ENCODE data around the gene CLCNKA.
"Not testable (repeated sequence)": the region's sequence is repeated elsewhere in the genome, so short reads cannot be mapped to it uniquely, and the experiment has no call there.

CLCNKA gene

DNA sequence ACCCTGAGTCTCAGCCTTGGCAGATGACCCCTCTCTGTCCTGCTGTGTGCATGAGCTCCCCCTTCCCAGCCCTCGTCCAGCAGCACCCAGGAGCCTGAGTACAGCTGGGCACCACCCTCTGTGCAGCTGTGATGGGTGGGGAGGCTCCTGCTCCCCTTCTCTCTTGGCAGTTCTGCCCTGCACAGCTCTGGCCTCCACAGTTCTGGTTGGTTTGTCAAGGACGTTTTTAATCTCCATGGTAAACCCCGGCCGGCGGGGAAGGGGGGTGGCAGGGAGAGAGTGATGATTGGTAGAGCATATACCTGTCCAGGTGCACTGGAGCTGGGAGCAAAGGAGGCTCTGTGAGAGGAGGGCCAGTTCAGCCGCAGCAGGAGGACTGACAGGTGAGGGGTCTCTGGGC lies at the start of gene CLCNKA:
CLCNKA (plus strand) TSS at position 356 of the 400 bp plus-strand sequence. CDS start 584 bp downstream, outside the sequence.
- no peaks in the 10 kb centered on the region for H3K79me2 ChIP-seq (ENCODE audit: control insufficient read depth, insufficient read depth, low read length, unreplicated experiment)
- no peak within 1 kb of the TSS for H3K4me3 ChIP-seq (ENCODE audit: low read depth, low read length)
- H3K27me3 ChIP-seq (ENCODE audit: insufficient read depth, low read length): no peaks in the 10 kb centered on the region
- no peak within 1 kb of the TSS for H2AFZ ChIP-seq (ENCODE audit: low read length, unreplicated experiment)
- H3K4me1 ChIP-seq (ENCODE audit: control insufficient read depth, insufficient read depth, low read length, unreplicated experiment): peaks cover 35% of the 10 kb centered on the region
- H3K27ac ChIP-seq (ENCODE audit: low read depth, low read length): no peak within 1 kb of the TSS
- no peaks in the 10 kb centered on the region for H3K36me3 ChIP-seq (ENCODE audit: insufficient read depth, low read length)

GRCh38 chr1:15972409-15972808 lies 49.4 kb upstream of the CLCNKA start:
- no peak overlapping the region for H2AFZ ChIP-seq (ENCODE audit: low read length, unreplicated experiment)
- H3K4me3 ChIP-seq (ENCODE audit: low read depth, low read length): no peak overlapping the region
- H3K79me2 ChIP-seq (ENCODE audit: control insufficient read depth, insufficient read depth, low read length, unreplicated experiment): peaks cover 64% of the 10 kb centered on the region
- no peak overlapping the region for H3K27ac ChIP-seq (ENCODE audit: low read depth, low read length)
- peaks cover 7% of the 10 kb centered on the region for H3K4me1 ChIP-seq (ENCODE audit: control insufficient read depth, insufficient read depth, low read length, unreplicated experiment)
- H3K36me3 ChIP-seq (ENCODE audit: insufficient read depth, low read length): peaks cover 13% of the 10 kb centered on the region; the same call in 1 of the 2 replicates
- no peaks in the 10 kb centered on the region for H3K27me3 ChIP-seq (ENCODE audit: insufficient read depth, low read length)

DNA sequence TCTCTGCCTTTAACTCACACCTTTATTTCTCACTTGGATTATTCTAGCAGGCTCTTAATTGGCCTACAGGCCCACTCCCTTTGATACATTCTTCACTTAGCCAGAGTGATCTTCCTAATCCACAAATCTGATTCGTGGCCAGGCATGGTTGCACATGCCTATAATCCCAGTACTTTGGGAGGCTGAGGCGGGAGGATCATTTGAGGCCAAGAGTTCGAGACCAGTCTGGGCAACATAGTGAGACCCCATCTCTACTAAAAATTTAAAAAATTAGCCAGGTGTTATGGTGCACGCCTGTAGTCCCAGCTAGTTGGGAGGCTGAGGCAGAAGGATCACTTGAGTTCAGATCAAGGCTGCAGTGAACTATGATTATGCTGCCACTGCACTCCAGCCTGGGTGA lies 48.1 kb upstream of the CLCNKA start:
- Histone ChIP-seq H3K4me3 (ENCODE audit: low read depth, low read length) (no peak overlapping the region), H3K4me1 (ENCODE audit: control insufficient read depth, insufficient read depth, low read length, unreplicated experiment) (no peaks in the 10 kb centered on the region)

GRCh38 chr1:15974855-15975254 lies 47.0 kb upstream of the CLCNKA start:
- Histone ChIP-seq H3K27ac (ENCODE audit: low read depth, low read length) (peak overlapping the region; percentile 40; the same call in 1 of the 2 replicates), H3K4me1 (ENCODE audit: control insufficient read depth, insufficient read depth, low read length, unreplicated experiment) (no peaks in the 10 kb centered on the region), H3K79me2 (ENCODE audit: control insufficient read depth, insufficient read depth, low read length, unreplicated experiment) (peaks cover 42% of the 10 kb centered on the region), H3K27me3 (ENCODE audit: insufficient read depth, low read length) (no peaks in the 10 kb centered on the region), H2AFZ (ENCODE audit: low read length, unreplicated experiment) (no peak overlapping the region), H3K36me3 (ENCODE audit: insufficient read depth, low read length) (peaks cover 13% of the 10 kb centered on the region; the same call in 1 of the 2 replicates), H3K4me3 (ENCODE audit: low read depth, low read length) (peak overlapping the region; percentile 85)

More for the DNA sequence above, 48.1 kb upstream of the CLCNKA start:
- no peaks in the 10 kb centered on the region for H3K27me3 ChIP-seq (ENCODE audit: insufficient read depth, low read length)
- H3K36me3 ChIP-seq (ENCODE audit: insufficient read depth, low read length): peaks cover 13% of the 10 kb centered on the region; the same call in 1 of the 2 replicates
- no peak overlapping the region for H2AFZ ChIP-seq (ENCODE audit: low read length, unreplicated experiment)
- no peak overlapping the region for H3K27ac ChIP-seq (ENCODE audit: low read depth, low read length)
- H3K79me2 ChIP-seq (ENCODE audit: control insufficient read depth, insufficient read depth, low read length, unreplicated experiment): peaks cover 50% of the 10 kb centered on the region

DNA sequence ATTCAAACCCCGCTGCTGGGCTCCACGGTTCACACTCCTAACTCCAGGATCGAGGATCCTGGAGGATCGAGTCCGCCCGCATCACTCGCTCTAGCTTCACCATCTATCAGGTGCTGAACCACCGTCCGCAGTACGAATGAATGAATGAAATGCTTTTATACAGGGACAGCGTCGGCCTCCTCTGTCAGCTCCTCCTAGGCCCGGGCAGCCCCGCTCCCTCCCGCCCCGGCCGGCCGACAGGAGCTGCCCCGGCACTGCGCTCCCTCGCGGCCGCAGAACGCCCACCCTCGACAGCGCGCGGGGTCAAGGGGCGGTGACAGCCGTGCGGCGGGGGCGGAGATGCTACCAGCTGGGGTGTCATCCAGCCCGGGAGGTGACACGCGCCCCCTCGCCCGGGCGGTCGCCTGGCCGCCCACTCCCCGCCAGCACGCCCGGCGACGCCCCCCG lies 46.5 kb upstream of the CLCNKA start:
- Histone ChIP-seq H3K36me3 (ENCODE audit: insufficient read depth, low read length) (0 out of 2 replicates have a peak, but pooled peaks cover 13% of the 10 kb centered on the region), H3K27ac (ENCODE audit: low read depth, low read length) (peak overlapping the region; percentile 40; the same call in 1 of the 2 replicates), H3K27me3 (ENCODE audit: insufficient read depth, low read length) (no peaks in the 10 kb centered on the region), H2AFZ (ENCODE audit: low read length, unreplicated experiment) (peak overlapping the region; percentile 91), H3K4me3 (ENCODE audit: low read depth, low read length) (peak overlapping the region; percentile 85), H3K4me1 (ENCODE audit: control insufficient read depth, insufficient read depth, low read length, unreplicated experiment) (no peaks in the 10 kb centered on the region), H3K79me2 (ENCODE audit: control insufficient read depth, insufficient read depth, low read length, unreplicated experiment) (peaks cover 39% of the 10 kb centered on the region)

GRCh38 chr1:15975805-15976680 lies 45.8 kb upstream of the CLCNKA start, which contains the start of gene ZBTB17:
Gene ZBTB17 (minus strand): TSS chr1:15976101. CDS start chr1:15948495, 27,606 bp downstream.
- peak within 1 kb of the TSS; percentile 91 for H2AFZ ChIP-seq (ENCODE audit: low read length, unreplicated experiment)

GRCh38 chr1:15977947-15978346 lies 43.9 kb upstream of the CLCNKA start:
- H3K79me2 ChIP-seq (ENCODE audit: control insufficient read depth, insufficient read depth, low read length, unreplicated experiment): peaks cover 24% of the 10 kb centered on the region
- H3K4me3 ChIP-seq (ENCODE audit: low read depth, low read length); H3K27ac ChIP-seq (ENCODE audit: low read depth, low read length); H3K4me1 ChIP-seq (ENCODE audit: control insufficient read depth, insufficient read depth, low read length, unreplicated experiment); H3K36me3 ChIP-seq (ENCODE audit: insufficient read depth, low read length); H2AFZ ChIP-seq (ENCODE audit: low read length, unreplicated experiment); H3K27me3 ChIP-seq (ENCODE audit: insufficient read depth, low read length): not testable (repeated sequence)

More at GRCh38 chr1:15975805-15976680, 45.8 kb upstream of the CLCNKA start, which contains the start of gene ZBTB17:
- peak within 1 kb of the TSS; percentile 85 for H3K4me3 ChIP-seq (ENCODE audit: low read depth, low read length)
- no peaks in the 10 kb centered on the region for H3K4me1 ChIP-seq (ENCODE audit: control insufficient read depth, insufficient read depth, low read length, unreplicated experiment)
- peak within 1 kb of the TSS; percentile 40 for H3K27ac ChIP-seq (ENCODE audit: low read depth, low read length)
- peaks cover 35% of the 10 kb centered on the region for H3K79me2 ChIP-seq (ENCODE audit: control insufficient read depth, insufficient read depth, low read length, unreplicated experiment)
- H3K36me3 ChIP-seq (ENCODE audit: insufficient read depth, low read length): 0 out of 2 replicates have a peak, but pooled peaks cover 13% of the 10 kb centered on the region
- no peaks in the 10 kb centered on the region for H3K27me3 ChIP-seq (ENCODE audit: insufficient read depth, low read length)

GRCh38 chr1:15981679-15982078 lies 40.2 kb upstream of the CLCNKA start:
- Histone ChIP-seq H3K79me2 (ENCODE audit: control insufficient read depth, insufficient read depth, low read length, unreplicated experiment) (no peaks in the 10 kb centered on the region), H3K4me3 (ENCODE audit: low read depth, low read length) (no peak overlapping the region), H3K36me3 (ENCODE audit: insufficient read depth, low read length) (no peaks in the 10 kb centered on the region)

DNA sequence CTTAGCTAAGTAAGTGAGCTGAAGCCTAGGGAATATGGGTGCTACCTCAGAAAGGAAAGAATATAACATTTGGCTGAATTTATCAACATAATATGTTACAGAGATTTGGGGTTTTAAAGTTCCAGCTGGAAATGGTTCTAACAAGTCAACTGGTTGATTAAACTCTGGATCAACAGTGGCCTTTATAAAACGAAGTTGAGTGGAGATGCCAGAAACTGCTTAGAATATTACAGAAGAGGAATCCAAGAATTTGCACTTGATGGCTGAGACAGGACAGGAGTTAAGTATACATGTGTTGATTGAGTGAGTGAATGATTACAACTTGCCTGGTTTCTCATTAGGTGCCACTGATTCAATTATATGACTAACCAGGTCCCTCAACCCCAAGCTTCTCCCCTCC lies 38.6 kb upstream of the CLCNKA start:
- H3K4me3 ChIP-seq (ENCODE audit: low read depth, low read length): no peak overlapping the region
- no peaks in the 10 kb centered on the region for H3K4me1 ChIP-seq (ENCODE audit: control insufficient read depth, insufficient read depth, low read length, unreplicated experiment)
- no peaks in the 10 kb centered on the region for H3K79me2 ChIP-seq (ENCODE audit: control insufficient read depth, insufficient read depth, low read length, unreplicated experiment)
- no peaks in the 10 kb centered on the region for H3K36me3 ChIP-seq (ENCODE audit: insufficient read depth, low read length)
- no peak overlapping the region for H2AFZ ChIP-seq (ENCODE audit: low read length, unreplicated experiment)
- H3K27me3 ChIP-seq (ENCODE audit: insufficient read depth, low read length): no peaks in the 10 kb centered on the region
- peak overlapping the region; percentile 19; the same call in 1 of the 2 replicates for H3K27ac ChIP-seq (ENCODE audit: low read depth, low read length)

More at GRCh38 chr1:15981679-15982078, 40.2 kb upstream of the CLCNKA start:
- H3K27ac ChIP-seq (ENCODE audit: low read depth, low read length): no peak overlapping the region
- H3K27me3 ChIP-seq (ENCODE audit: insufficient read depth, low read length): no peaks in the 10 kb centered on the region
- H2AFZ ChIP-seq (ENCODE audit: low read length, unreplicated experiment): no peak overlapping the region
- H3K4me1 ChIP-seq (ENCODE audit: control insufficient read depth, insufficient read depth, low read length, unreplicated experiment): no peaks in the 10 kb centered on the region

- Histone ChIP-seq H3K27me3 (ENCODE audit: insufficient read depth, low read length) (no peaks in the 10 kb centered on the region), H3K4me1 (ENCODE audit: control insufficient read depth, insufficient read depth, low read length, unreplicated experiment) (no peaks in the 10 kb centered on the region), H3K4me3 (ENCODE audit: low read depth, low read length) (no peak overlapping the region), H3K36me3 (ENCODE audit: insufficient read depth, low read length) (no peaks in the 10 kb centered on the region), H3K27ac (ENCODE audit: low read depth, low read length) (no peak overlapping the region), H3K79me2 (ENCODE audit: control insufficient read depth, insufficient read depth, low read length, unreplicated experiment) (no peaks in the 10 kb centered on the region), H2AFZ (ENCODE audit: low read length, unreplicated experiment) (no peak overlapping the region)
These were observed 36.1 kb upstream of the CLCNKA start for GRCh38 chr1:15985611-15986297.

Data from ACC112 (cell line).